GM21737 (cell line): ENCODE measurements around the gene NOL7.
A peak's percentile ranks its signal among the peaks of the same experiment; 100 is the strongest.

Experiments used
- ATAC-seq: cut with Tn5 transposase; IDR thresholded peaks from one replicate; pipeline ENCODE4 v1.9.1; 2021; ENCODE audit warnings: mild to moderate bottlenecking, moderate library complexity; ENCODE audit not compliant: unreplicated experiment

The NOL7 gene

DNA sequence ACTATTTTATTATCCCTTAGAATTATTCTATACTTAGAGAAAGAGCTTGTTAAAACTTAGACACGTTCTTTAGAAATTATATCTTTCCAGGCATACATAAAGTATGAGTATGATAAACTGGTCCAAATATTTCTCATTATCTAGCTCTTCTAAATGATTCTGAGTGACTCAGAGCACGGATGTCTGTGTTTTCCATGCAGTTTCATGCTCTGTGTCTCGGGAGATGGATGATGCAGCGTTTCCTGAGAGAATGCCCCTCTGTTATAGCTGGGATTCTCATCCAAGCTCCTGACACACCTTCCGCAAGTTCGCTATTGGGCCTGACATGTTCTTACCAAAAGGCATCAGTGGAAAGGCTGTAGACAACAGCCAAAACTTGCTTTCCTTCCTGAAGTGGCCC, 21.4 kb upstream of the NOL7 start:
- ATAC-seq: no peak

DNA sequence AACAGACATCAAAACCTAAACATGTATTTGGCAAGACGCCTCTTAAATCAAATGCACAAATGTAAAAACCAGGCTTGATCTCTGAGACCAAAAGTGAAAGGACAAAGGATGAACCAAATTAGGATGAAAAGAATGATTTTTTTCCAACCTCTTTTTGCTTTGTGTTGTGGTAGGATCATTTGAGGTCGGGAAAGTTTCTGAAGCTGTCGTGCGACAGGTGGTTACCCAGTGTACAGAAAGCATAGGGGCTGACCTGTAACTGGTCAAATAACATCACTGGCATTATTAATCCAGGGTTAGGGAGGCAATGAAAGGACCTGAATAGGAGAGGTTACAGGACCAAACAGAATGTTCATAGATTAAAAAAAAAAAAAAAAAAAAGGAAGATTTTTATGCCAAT, 18.1 kb upstream of the NOL7 start:
- no peak for ATAC-seq

DNA sequence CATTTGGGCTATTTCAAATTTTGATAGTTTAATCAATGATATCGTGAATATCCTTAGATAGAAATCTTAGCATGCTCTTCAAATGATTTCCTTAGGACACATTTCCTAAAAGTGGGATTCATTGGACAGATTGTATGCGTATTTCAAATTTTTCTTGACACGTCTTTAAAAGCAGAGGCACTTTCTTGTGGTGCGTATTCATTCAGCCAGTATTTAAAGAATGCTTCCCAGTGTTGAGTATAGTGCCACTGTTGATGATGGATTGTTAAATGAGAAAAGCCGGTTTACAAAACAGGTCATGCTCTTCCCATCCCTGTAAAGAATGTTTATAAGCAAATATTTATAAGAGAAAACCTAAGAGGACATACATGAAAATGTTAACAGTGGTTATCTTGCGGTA, 15.1 kb upstream of the NOL7 start:
- no peak for ATAC-seq

DNA sequence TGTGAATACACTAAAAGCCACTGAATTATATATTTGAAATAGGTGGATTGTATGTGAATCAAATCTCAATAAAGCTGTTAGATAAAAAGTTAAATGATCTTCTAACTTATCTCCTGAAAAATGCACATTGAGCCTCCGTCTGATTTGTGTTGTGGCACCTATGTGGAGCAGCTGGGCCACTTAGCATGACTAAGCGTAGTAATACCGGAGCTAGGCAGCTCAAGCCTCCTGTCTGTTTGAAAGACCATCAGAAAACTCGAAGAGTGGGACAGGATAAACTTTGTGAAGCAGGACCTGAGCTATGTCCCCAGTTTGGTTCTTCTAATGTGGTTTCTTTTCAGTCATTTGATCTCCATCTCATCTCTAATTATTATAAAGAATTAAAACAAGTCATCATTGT, 11.0 kb upstream of the NOL7 start:
- ATAC-seq: no peak

GRCh38 chr6:13604546-13605416, 10.4 kb upstream of the NOL7 start:
- ATAC-seq: no peak

- no peak for ATAC-seq
These were observed 9.5 kb upstream of the NOL7 start for GRCh38 chr6:13605634-13606033.

- ATAC-seq: no peak
These were observed 3.4 kb upstream of the NOL7 start for GRCh38 chr6:13611715-13612114.

GRCh38 chr6:13613029-13613594, 2.0 kb upstream of the NOL7 start:
- ATAC-seq: no peak

DNA sequence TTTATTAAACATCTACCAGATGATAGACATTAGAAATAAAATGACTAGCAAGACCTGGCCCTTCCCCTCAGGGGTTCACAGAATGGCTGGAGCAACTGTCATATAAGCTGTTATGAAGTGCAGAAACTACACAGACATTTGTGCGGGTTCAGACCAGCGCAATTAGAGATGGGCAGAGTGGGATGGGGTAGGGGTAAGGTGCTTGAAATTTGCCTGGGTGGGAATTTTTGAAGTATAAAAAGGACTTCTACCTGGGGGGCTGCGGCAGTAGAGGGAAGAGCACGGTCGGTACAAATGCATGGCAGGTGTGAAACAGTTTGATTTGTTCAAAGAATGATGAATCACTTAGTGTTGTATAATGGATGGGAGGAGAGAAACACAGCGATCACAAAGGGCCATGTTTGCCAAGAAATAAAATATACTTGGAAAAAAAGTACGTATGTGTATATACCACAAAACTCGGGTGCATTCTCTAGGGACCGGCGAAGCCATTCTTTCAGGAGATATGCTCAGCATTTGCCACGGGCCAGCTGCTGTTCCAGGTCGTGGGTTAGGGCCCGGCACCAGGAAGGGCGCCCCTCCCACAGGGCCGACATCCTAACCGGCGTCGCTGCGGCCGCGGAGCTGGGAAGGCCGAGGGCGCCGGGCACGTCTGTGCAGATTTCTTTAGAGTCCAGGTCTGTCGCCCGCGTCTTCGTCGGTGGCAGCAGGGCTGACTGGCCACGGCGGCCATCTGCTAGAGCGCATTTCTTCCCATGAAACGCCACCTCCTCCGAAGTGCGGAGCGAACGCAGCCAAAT, 809 bp upstream of the NOL7 start:
- peak; percentile 26 for ATAC-seq

DNA sequence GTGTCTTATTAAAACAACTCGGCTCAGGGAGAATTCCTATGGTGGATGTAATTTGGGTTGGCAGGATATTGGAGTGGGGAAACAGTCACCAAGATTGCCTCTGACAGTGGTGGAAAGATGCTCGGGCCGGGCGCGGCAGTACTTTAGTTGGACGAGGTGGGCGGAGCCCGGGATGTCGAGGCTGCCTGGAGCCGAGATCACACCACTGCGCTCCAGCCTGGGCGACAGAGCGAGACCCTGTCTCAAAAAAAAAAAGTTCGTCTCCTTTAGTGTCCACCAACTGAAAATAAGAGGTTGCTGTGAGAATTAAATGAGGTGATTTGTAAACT, 621 bp downstream of the NOL7 start:
- no peak for ATAC-seq

GRCh38 chr6:13617066-13617465, 1.9 kb downstream of the NOL7 start:
- no peak for ATAC-seq

DNA sequence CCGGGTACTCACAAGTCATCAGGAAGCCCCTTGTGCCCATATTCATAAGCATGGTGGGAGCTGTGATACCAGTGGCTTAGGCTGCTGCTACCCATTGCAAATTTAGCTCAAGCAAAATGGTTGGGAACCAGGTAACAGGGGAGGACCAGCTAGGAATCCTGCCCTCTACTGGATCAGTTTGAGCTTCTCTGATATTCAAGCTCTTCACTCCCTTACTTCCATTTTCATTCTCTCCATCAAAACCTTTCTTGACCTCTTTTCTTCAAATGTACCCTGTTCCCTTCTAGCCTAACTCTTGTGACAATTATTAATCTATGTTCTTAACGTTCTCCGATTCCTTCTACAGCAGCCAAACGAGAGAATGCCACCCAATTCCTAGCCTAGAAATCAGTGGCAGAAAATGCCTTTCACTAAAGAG, 9.7 kb downstream of the NOL7 start:
- ATAC-seq: no peak

DNA sequence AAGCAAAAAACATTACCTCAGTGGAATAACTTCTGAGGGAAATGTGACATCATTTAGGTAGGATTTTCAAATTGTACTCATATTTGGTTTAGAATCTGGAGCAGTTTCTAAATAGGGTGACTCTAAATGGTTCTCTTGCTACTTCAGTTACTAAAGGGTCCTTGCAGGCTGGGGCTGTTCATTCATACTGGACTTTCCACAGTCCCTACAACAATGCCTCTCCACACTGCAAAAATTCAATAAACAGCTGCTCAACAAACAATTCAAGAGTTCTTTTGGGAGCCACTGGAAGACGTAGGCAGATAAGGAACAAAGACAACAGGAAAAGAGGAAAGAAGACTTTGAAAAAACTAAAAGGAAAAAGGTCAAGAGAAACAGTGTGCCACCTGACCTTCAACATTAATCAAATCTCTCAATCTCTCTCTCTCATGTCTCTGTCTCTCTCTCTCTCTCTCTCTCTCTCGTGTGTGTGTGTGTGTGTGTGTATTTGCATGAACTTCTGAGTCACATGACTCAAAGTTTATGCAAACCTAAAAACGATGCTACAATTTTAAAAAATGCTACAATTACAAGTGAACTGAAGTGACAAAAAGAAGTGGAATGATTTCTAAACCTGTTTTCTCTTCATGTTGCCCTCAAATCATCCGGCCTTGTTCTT, 14.5 kb downstream of the NOL7 start:
- ATAC-seq: no peak

GRCh38 chr6:13630499-13630898, 15.4 kb downstream of the NOL7 start:
- no peak for ATAC-seq

- ATAC-seq: no peak
These were observed 18.2 kb downstream of the NOL7 start for GRCh38 chr6:13633343-13633742.

DNA sequence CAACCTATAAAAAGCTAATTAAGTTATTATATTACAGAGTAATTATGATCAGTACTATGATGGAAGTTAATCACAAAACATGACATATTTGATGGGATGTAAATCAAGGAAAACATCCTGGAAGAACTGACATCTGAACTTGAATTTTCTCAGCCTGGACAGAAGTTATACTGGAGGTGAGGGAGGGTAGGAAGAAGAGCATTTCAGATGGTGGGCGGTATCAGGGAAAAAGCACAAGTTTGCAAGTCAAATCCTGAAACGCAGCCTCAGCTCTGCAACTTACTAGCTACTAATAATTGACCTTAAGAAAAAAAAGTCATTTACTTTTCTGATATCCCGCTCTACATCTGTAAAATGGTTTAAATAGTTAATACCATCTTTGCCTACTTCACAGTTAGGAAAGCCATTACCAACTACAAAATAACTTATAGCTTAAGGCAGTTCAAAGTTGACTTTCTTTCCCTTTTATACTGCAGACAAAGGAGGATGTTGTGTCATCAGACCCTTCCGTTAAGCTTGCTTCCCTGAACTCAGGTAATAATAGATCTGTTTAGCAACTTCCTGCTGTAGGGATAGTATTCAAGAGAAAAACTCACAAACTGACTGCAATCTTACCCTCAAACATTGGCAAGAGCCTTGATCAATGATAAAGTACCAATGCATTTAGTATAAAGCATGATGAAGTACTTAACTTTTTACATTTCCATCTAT, 21.0 kb downstream of the NOL7 start:
- no peak for ATAC-seq

GRCh38 chr6:13638014-13638413, 22.9 kb downstream of the NOL7 start:
- no peak for ATAC-seq

GRCh38 chr6:13638626-13639025, 23.5 kb downstream of the NOL7 start:
- no peak for ATAC-seq

DNA sequence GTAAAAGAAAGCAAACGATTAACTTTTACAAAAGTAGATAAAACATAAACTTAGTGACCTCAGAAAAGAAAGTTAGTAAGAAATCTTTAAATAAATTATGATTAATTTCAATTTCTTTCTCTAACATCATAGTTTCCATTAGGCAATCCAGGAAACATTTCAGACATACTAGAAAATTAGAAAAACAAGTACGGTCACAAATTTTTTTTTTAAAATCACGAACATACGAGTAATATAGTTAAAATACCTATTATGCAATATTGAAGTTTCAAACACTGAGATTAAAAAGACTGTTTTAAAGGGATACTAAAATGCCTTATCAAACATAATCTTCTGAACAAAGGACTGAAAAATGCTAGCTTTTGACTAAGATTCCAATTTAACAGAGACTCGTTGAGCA, 26.2 kb downstream of the NOL7 start:
- ATAC-seq: no peak

- ATAC-seq: no peak
These were observed 28.0 kb downstream of the NOL7 start for GRCh38 chr6:13643125-13643524.

DNA sequence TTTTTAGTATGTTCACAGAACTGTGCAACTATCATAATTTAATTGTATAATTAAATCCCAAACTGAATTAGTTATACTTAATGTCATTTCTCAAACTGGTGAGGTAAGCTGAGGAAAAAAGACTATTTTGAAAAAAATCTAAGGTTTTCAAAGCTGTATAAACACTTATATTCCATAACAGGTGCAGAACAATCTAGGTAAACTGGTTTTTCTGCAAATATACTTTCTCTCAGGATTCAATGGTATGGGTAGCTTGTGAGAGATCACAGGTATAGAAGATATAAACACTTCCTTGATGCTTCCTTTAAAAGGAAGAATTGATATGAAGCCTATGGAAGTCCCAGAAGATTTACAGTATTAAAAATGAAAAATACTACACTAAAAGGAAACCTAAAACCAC, 33.7 kb downstream of the NOL7 start:
- no peak for ATAC-seq
